H1 (cell line): ENCODE data around the gene GSDME.

ENCODE experiments used
- BRCA1 ChIP-seq: IDR thresholded peaks from 2 replicates; pipeline ENCODE4 v1.6.1; 2012; ENCODE audit warnings: low read depth, low read length, improper control_type of control experiment
- CREB1 ChIP-seq: IDR thresholded peaks from 2 replicates; pipeline ENCODE4 v1.6.1; 2012; ENCODE audit warnings: inconsistent platforms
- CTCF ChIP-seq, 3 experiments: IDR thresholded peaks; 1 replicate in 2 of 3; 2 replicates in 1 of 3; pipeline versions ENCODE4 v1.5.1 to v1.6.1; 2011; ENCODE audit warnings: low read length in 3 of 3, mild to moderate bottlenecking in 3 of 3, inconsistent platforms in 2 of 3, low read depth in 1 of 3, moderate library complexity in 1 of 3; ENCODE audit not compliant: insufficient read depth in 1 of 3; ENCODE audit errors: control extremely low read depth in 1 of 3
- NRF1 ChIP-seq: IDR thresholded peaks from 2 replicates; pipeline ENCODE4 v1.6.1; 2011; ENCODE audit warnings: mild to moderate bottlenecking, low read depth, low read length, improper control_type of control experiment
- PHF8 ChIP-seq: fragments of 200-600 bp; sonication (generic); conservative IDR thresholded peaks from 2 replicates; pipeline ENCODE4 v1.7.1; 2012; ENCODE audit warnings: low read depth, mild to moderate bottlenecking, inconsistent platforms, low read length, moderate library complexity
- POLR2A ChIP-seq, 2 experiments: IDR thresholded peaks; 1 replicate in 1 of 2; 2 replicates in 1 of 2; pipeline ENCODE4 v1.6.1; 2011; ENCODE audit warnings: low read depth in 2 of 2, low read length in 2 of 2, mild to moderate bottlenecking in 2 of 2; ENCODE audit errors: control extremely low read depth in 1 of 2
- RAD21 ChIP-seq, 2 experiments: IDR thresholded peaks in 1 of 2; conservative IDR thresholded peaks in 1 of 2; 2 replicates each; pipeline ENCODE4 v1.6.1; 2011; ENCODE audit warnings: low read depth in 2 of 2, low read length in 2 of 2, improper control_type of control experiment in 1 of 2, inconsistent platforms in 1 of 2, mild to moderate bottlenecking in 1 of 2, moderate library complexity in 1 of 2
- TCF12 ChIP-seq: IDR thresholded peaks from 2 replicates; pipeline ENCODE4 v1.6.1; 2011; ENCODE audit warnings: low read depth, mild to moderate bottlenecking, low read length
- USF2 ChIP-seq: IDR thresholded peaks from 2 replicates; pipeline ENCODE4 v1.6.1; 2011; ENCODE audit warnings: low read length, improper control_type of control experiment
- TF ChIP-seq, protein P1 (sequence below): IDR thresholded peaks from 2 replicates; pipeline ENCODE4 v1.6.1; 2012; ENCODE audit warnings: inconsistent platforms
- TF ChIP-seq, protein P2 (sequence below): IDR thresholded peaks from 2 replicates; pipeline ENCODE4 v1.6.1; 2012; ENCODE audit warnings: low read length, inconsistent platforms

DNA sequence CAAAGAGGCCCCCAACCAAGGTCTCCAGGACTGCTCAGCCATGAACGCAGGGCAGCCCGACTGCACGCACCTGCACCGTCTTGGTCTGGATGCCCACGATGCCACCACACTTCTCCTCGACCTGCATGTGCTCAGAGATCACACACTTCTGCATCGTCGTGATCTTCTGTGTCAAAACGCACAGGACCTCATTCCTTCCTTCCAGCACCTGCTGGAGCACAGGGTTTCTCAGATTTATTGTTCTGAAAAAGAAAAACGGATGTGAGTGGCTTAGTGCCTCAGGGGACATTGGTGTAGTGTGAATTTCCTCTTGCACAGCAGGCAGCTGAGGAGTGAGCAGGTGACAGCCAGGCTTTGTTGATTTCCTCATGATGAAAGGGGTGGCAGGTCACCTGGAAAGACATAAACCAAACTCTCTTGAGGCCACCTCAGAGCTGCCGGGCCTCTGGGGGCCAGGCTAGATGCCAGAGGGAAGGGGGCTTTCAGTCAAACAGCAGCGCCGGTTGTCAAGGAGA, 38.2 kb downstream of the GSDME start:
- TF ChIP-seq CTCF (IDR thresholded peaks at IDR 0.05; ENCODE audit: control extremely low read depth in 1 of 3, insufficient read depth in 1 of 3, low read depth in 1 of 3, low read length in 3 of 3): no peak
- no peak for TF ChIP-seq CREB1
- TF ChIP-seq POLR2A (IDR thresholded peaks at IDR 0.05; ENCODE audit: control extremely low read depth in 1 of 2, low read depth in 2 of 2, low read length in 2 of 2): no peak
- no peak for TF ChIP-seq TCF12
- TF ChIP-seq, protein P1, sequence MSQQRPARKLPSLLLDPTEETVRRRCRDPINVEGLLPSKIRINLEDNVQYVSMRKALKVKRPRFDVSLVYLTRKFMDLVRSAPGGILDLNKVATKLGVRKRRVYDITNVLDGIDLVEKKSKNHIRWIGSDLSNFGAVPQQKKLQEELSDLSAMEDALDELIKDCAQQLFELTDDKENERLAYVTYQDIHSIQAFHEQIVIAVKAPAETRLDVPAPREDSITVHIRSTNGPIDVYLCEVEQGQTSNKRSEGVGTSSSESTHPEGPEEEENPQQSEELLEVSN: no peak
- TF ChIP-seq BRCA1: no peak
- no peak for TF ChIP-seq PHF8
- TF ChIP-seq RAD21 (IDR thresholded peaks at IDR 0.05 in 1 of 2, conservative IDR thresholded peaks at IDR 0.05 in 1 of 2; ENCODE audit: low read depth in 2 of 2, low read length in 2 of 2): no peak
- TF ChIP-seq, protein P2, sequence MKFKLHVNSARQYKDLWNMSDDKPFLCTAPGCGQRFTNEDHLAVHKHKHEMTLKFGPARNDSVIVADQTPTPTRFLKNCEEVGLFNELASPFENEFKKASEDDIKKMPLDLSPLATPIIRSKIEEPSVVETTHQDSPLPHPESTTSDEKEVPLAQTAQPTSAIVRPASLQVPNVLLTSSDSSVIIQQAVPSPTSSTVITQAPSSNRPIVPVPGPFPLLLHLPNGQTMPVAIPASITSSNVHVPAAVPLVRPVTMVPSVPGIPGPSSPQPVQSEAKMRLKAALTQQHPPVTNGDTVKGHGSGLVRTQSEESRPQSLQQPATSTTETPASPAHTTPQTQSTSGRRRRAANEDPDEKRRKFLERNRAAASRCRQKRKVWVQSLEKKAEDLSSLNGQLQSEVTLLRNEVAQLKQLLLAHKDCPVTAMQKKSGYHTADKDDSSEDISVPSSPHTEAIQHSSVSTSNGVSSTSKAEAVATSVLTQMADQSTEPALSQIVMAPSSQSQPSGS: no peak
- no peak for TF ChIP-seq USF2
- TF ChIP-seq NRF1: no peak
